ENCODE results near the gene REN.

Gene REN

DNA sequence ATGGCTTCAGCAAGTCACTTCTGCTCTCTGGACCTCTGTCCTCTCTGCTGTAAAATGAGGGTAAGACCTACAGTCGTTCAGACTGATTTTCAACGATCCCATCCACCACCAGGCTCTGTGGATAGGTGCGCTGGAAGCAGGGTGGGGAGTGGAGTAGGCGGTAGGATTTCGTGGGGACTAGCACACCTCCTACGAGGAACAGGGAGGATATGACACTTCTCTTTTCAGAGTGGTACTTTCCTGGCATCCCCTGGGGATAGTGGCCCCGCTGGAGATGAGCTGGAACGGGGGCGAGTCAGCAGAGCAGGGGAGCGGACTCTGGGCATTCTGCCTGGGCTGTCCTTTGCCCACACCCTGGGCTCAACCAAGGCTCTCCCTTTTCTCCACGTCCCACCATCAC lies 32.0 kb downstream of the REN start:
- no peak for DNase-seq (ENCODE audit: extremely low read depth, insufficient read length)
- Histone ChIP-seq H3K27me3 (replicated peaks; ENCODE audit: control insufficient read depth, insufficient read depth, low read length) (no peaks in the 10 kb centered on the region), H3K4me3 (replicated peaks; ENCODE audit: low read depth, low read length) (no peak overlapping the region), H3K36me3 (ENCODE audit: control insufficient read depth, insufficient read depth, low read length) (no peaks in the 10 kb centered on the region)
- no peak for TF ChIP-seq CTCF (IDR thresholded peaks at IDR 0.05; ENCODE audit: insufficient read depth, low read length, poor library complexity, severe bottlenecking)

- H3K4me3 ChIP-seq (replicated peaks; ENCODE audit: low read depth, low read length), result no peak overlapping the region
- TF ChIP-seq CTCF (IDR thresholded peaks at IDR 0.05; ENCODE audit: insufficient read depth, low read length, poor library complexity, severe bottlenecking), result no peak
- no peak for DNase-seq (ENCODE audit: extremely low read depth, insufficient read length)
- H3K36me3 ChIP-seq (ENCODE audit: control insufficient read depth, insufficient read depth, low read length), result no peaks in the 10 kb centered on the region
- H3K27me3 ChIP-seq (replicated peaks; ENCODE audit: control insufficient read depth, insufficient read depth, low read length), result no peaks in the 10 kb centered on the region
Observed at GRCh38 chr1:204132718-204133117, 33.4 kb downstream of the REN start.

DNA sequence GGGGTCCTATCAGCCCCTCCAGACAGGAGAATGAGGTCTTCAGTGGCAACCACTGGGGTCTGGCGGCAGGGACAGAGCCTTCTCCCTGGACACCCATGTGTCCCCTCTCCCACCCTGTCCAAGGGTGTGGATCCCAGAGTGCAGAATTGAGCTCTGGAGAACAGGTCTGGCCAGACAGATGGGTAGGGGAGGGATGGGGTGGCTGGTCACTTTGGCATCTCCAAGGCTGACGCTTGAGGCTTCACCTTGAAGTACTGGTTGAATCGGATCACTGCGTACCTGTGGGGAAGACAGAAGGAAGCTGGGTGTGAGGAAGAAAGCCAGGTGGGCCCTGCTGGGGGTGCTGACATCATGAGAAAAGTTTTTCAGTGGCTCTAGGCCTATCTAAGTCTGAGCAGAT lies 34.2 kb downstream of the REN start:
- no peak overlapping the region for H3K4me3 ChIP-seq (replicated peaks; ENCODE audit: low read depth, low read length)
- no peaks in the 10 kb centered on the region for H3K36me3 ChIP-seq (ENCODE audit: control insufficient read depth, insufficient read depth, low read length)
- no peak for TF ChIP-seq CTCF (IDR thresholded peaks at IDR 0.05; ENCODE audit: insufficient read depth, low read length, poor library complexity, severe bottlenecking)
- no peaks in the 10 kb centered on the region for H3K27me3 ChIP-seq (replicated peaks; ENCODE audit: control insufficient read depth, insufficient read depth, low read length)
- no peak for DNase-seq (ENCODE audit: extremely low read depth, insufficient read length)

- H3K27me3 ChIP-seq (replicated peaks; ENCODE audit: control insufficient read depth, insufficient read depth, low read length), result no peaks in the 10 kb centered on the region
- no peaks in the 10 kb centered on the region for H3K36me3 ChIP-seq (ENCODE audit: control insufficient read depth, insufficient read depth, low read length)
- TF ChIP-seq CTCF (IDR thresholded peaks at IDR 0.05; ENCODE audit: insufficient read depth, low read length, poor library complexity, severe bottlenecking), result no peak
- DNase-seq (ENCODE audit: extremely low read depth, insufficient read length), result no peak
- no peak overlapping the region for H3K4me3 ChIP-seq (replicated peaks; ENCODE audit: low read depth, low read length)
Observed at GRCh38 chr1:204130981-204131892, 34.9 kb downstream of the REN start.

DNA sequence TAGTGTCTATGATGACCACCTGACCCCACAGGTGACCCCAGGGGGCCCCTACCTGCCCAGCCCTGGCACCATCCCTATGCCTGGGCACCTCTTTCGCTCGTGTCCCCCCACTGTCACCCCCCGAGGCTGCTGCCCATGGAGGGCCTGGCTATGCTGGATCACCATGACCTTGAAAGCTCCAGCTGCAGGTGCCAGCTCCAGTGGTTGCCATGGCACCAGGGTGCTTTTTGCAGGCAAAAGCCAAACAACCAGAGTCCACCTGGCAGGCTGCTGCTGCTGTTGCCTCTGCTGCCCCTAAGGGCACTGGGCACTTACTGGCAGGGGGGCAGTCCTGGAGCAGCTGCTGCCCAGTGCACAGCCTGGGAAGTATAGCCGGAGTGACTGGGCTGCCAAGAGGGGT lies 36.0 kb downstream of the REN start:
- Histone ChIP-seq H3K4me3 (replicated peaks; ENCODE audit: low read depth, low read length) (no peak overlapping the region), H3K36me3 (ENCODE audit: control insufficient read depth, insufficient read depth, low read length) (no peaks in the 10 kb centered on the region), H3K27me3 (replicated peaks; ENCODE audit: control insufficient read depth, insufficient read depth, low read length) (no peaks in the 10 kb centered on the region)
- DNase-seq (ENCODE audit: extremely low read depth, insufficient read length), result no peak
- no peak for TF ChIP-seq CTCF (IDR thresholded peaks at IDR 0.05; ENCODE audit: insufficient read depth, low read length, poor library complexity, severe bottlenecking)
